Upper lobe of left lung (tissue), 6 donors: ENCODE data around the gene EYS. TPM values are rescaled to one million over a fixed set of nuclear protein-coding genes. Genes with fewer than 3 reads are reported as not detected.

Experiments used
- ATAC-seq, 2 donors: fragments of 200-7000 bp; cut with Tn5 transposase; one replicate each; pipeline ENCODE4 v1.9.1; 2022; ENCODE audit warnings: mild to moderate bottlenecking in 2 of 2, moderate library complexity in 2 of 2; ENCODE audit not compliant: low FRiP score in 2 of 2
- DNase-seq, 2 donors: peaks; one replicate each; pipeline ENCODE4 v3.0.0-alpha.2; 2019 to 2020
- H3K27ac ChIP-seq, 4 donors: fragments of 200-600 bp; sonication (generic); one replicate each; pipeline ENCODE4 v1.5.1; 2016 to 2019
- H3K27me3 ChIP-seq, 4 donors: fragments of 200-600 bp; sonication (generic); one replicate each; pipeline ENCODE4 v1.5.1; 2017 to 2019
- H3K36me3 ChIP-seq, 4 donors: fragments of 200-600 bp; sonication (generic); one replicate each; pipeline ENCODE4 v1.5.1; 2016 to 2019
- H3K4me1 ChIP-seq, 4 donors: fragments of 200-600 bp; sonication (generic); one replicate each; pipeline ENCODE4 v1.5.1; 2018 to 2019
- H3K4me3 ChIP-seq, 4 donors: fragments of 200-600 bp; sonication (generic); one replicate each; pipeline ENCODE4 v1.5.1; 2017 to 2019; ENCODE audit warnings: mild to moderate bottlenecking in 2 of 4, moderate library complexity in 1 of 4
- H3K9me3 ChIP-seq, 4 donors: fragments of 200-600 bp; sonication (generic); one replicate each; pipeline ENCODE4 v1.5.1; 2018 to 2019
- CTCF ChIP-seq, 6 experiments: fragments of 450-650 bp in 4 of 6; fragments of 200-600 bp in 2 of 6; sonication (generic) in 2 of 6; IDR thresholded peaks; one replicate each; pipeline ENCODE4 v1.5.1; 2016 to 2019; ENCODE audit warnings: antibody characterized with exemption in 6 of 6
- EP300 ChIP-seq, 4 donors: sonication (generic); formaldehyde crosslinking; IDR thresholded peaks; one replicate each; pipeline ENCODE4 v1.5.1; 2017; ENCODE audit warnings: antibody characterized with exemption in 4 of 4, control low read depth in 2 of 4
- POLR2A ChIP-seq, 4 donors: fragments of 450-650 bp; IDR thresholded peaks; one replicate each; pipeline ENCODE4 v1.5.1; 2016 to 2017; ENCODE audit warnings: antibody characterized with exemption in 4 of 4, mild to moderate bottlenecking in 2 of 4
- POLR2AphosphoS5 ChIP-seq, 2 donors: sonication (generic); formaldehyde crosslinking; IDR thresholded peaks; one replicate each; pipeline ENCODE4 v1.5.1; 2017; ENCODE audit warnings: antibody characterized with exemption in 2 of 2
- WGBS, 2 donors: methylation state at CpG; one replicate each; pipeline ENCODE4 v1.1.5; 2017 to 2018; 5-methylcytosine and 5-hydroxymethylcytosine counted together
- total RNA-seq, 6 donors: library from RNA; depleted of rRNA in 4 of 6; stranded (reverse); fragments of >200 nt in 4 of 6; gene quantifications; one replicate each; pipeline versions ENCODE4 v1.1.0 to v1.2.1, GENCODE V29; 2016 to 2021
- donor health status: DM: no; HTN: no; CAD: no; lungs with moderate emphysema.
- donor health status: DM: no; HTN: yes; CAD: no; lungs with severe emphysema.

The EYS gene
- total RNA-seq, 6 donors from 2014 or later, result under 0.01 to 0.46 (median 0.28) TPM; not detected in 2

- H3K4me1 ChIP-seq, result peaks cover 6 to 17% (median 14%) of the 10 kb centered on the region in 4 donors
- DNase-seq, result no peak
- WGBS, 2 donors, result 41 to 50% methylated on average over 2 of the region's 2 CpGs
- no peak overlapping the region for H3K4me3 ChIP-seq
- H3K27ac ChIP-seq, result peak overlapping the region; percentile 62 to 85 (median 72)
- TF ChIP-seq CTCF (IDR thresholded peaks at IDR 0.05) (no peak), POLR2AphosphoS5 (IDR thresholded peaks at IDR 0.05) (no peak), POLR2A (IDR thresholded peaks at IDR 0.05) (no peak), EP300 (IDR thresholded peaks at IDR 0.05) (no peak)
- ATAC-seq, result peak in 1 of 2 donors; percentile 11
- no peaks in the 10 kb centered on the region for H3K27me3 ChIP-seq
- H3K36me3 ChIP-seq, result no peaks in the 10 kb centered on the region
- H3K9me3 ChIP-seq, result no peaks in the 10 kb centered on the region
Measured at GRCh38 chr6:63806573-63806913, 1900.5 kb downstream of the EYS start.

GRCh38 chr6:63805808-63806572 is 1901.0 kb downstream of the EYS start:
- Histone ChIP-seq H3K9me3 (no peaks in the 10 kb centered on the region), H3K27me3 (no peaks in the 10 kb centered on the region), H3K4me3 (peak overlapping the region in 1 of 4 donors; percentile 4), H3K4me1 (peaks cover 6 to 17% (median 14%) of the 10 kb centered on the region in 4 donors), H3K27ac (peak overlapping the region; percentile 62 to 85 (median 72)), H3K36me3 (no peaks in the 10 kb centered on the region)
- DNase-seq (peak in 1 of 2 donors; percentile 46), ATAC-seq (peak; percentile 69 to 75)
- TF ChIP-seq EP300 (IDR thresholded peaks at IDR 0.05) (peak in 1 of 4 donors; percentile 51), POLR2AphosphoS5 (IDR thresholded peaks at IDR 0.05) (no peak)
- WGBS, 2 donors, result 30 to 33% methylated on average over 5 of the region's 5 CpGs

- no peaks in the 10 kb centered on the region for H3K27me3 ChIP-seq
- H3K36me3 ChIP-seq, result no peaks in the 10 kb centered on the region
- TF ChIP-seq CTCF (IDR thresholded peaks at IDR 0.05), result no peak
- no peak for TF ChIP-seq POLR2A (IDR thresholded peaks at IDR 0.05)
- WGBS, 2 donors, result 74 to 79% methylated on average over 3 of the region's 3 CpGs
- ATAC-seq (no peak), DNase-seq (no peak)
- H3K27ac ChIP-seq, result peak overlapping the region; percentile 62 to 85 (median 72)
- H3K4me3 ChIP-seq, result peak overlapping the region in 1 of 4 donors; percentile 4
- H3K9me3 ChIP-seq, result no peaks in the 10 kb centered on the region
- peaks cover 6 to 17% (median 14%) of the 10 kb centered on the region in 4 donors for H3K4me1 ChIP-seq
Measured at GRCh38 chr6:63805345-63805744, 1901.7 kb downstream of the EYS start.

GRCh38 chr6:63804381-63804956 is 1902.6 kb downstream of the EYS start:
- H3K4me1 ChIP-seq, result peaks cover 6 to 17% (median 14%) of the 10 kb centered on the region in 4 donors
- DNase-seq, result no peak
- H3K27me3 ChIP-seq, result no peaks in the 10 kb centered on the region
- TF ChIP-seq POLR2AphosphoS5 (IDR thresholded peaks at IDR 0.05) (no peak), POLR2A (IDR thresholded peaks at IDR 0.05) (no peak), CTCF (IDR thresholded peaks at IDR 0.05) (no peak), EP300 (IDR thresholded peaks at IDR 0.05) (no peak)
- no peak overlapping the region for H3K27ac ChIP-seq
- ATAC-seq, result peak in 1 of 2 donors; percentile 81
- H3K4me3 ChIP-seq, result no peak overlapping the region
- no peaks in the 10 kb centered on the region for H3K9me3 ChIP-seq
- H3K36me3 ChIP-seq, result no peaks in the 10 kb centered on the region

- H3K4me3 ChIP-seq, result no peak overlapping the region
- H3K27ac ChIP-seq, result no peak overlapping the region
- no peaks in the 10 kb centered on the region for H3K9me3 ChIP-seq
- peaks cover 6 to 17% (median 14%) of the 10 kb centered on the region in 4 donors for H3K4me1 ChIP-seq
- ATAC-seq (no peak), DNase-seq (no peak)
- TF ChIP-seq EP300 (IDR thresholded peaks at IDR 0.05) (no peak), POLR2A (IDR thresholded peaks at IDR 0.05) (no peak), CTCF (IDR thresholded peaks at IDR 0.05) (no peak), POLR2AphosphoS5 (IDR thresholded peaks at IDR 0.05) (no peak)
- no peaks in the 10 kb centered on the region for H3K27me3 ChIP-seq
- WGBS, 2 donors, result 94 to 96% methylated on average over 2 of the region's 2 CpGs
- H3K36me3 ChIP-seq, result no peaks in the 10 kb centered on the region
Measured at GRCh38 chr6:63803371-63803770, 1903.7 kb downstream of the EYS start.
